Neutrophil (primary cell): Measurements from ENCODE around the gene TP73.

ENCODE experiments used
- H3K27ac ChIP-seq: fragments of 200-600 bp; sonication (generic); 2 replicates; pipeline ENCODE4 v1.5.1; 2016; ENCODE audit warnings: mild to moderate bottlenecking, moderate library complexity
- H3K27me3 ChIP-seq: fragments of 200-600 bp; sonication (generic); 2 replicates; pipeline ENCODE4 v1.6.0; 2016; ENCODE audit warnings: mild to moderate bottlenecking
- H3K36me3 ChIP-seq: fragments of 200-600 bp; sonication (generic); 2 replicates; pipeline ENCODE4 v1.5.1; 2017
- H3K4me1 ChIP-seq, 2 experiments: fragments of 200-600 bp in 1 of 2; sonication (generic) in 1 of 2; 1 replicate in 1 of 2; 2 replicates in 1 of 2; pipeline versions ENCODE4 v1.5.1 to v1.6.1; 2013 to 2016; ENCODE audit warnings: low read depth in 1 of 2, low read length in 1 of 2, mild to moderate bottlenecking in 1 of 2, moderate library complexity in 1 of 2; ENCODE audit not compliant: control insufficient read depth in 1 of 2, insufficient read depth in 1 of 2
- H3K4me3 ChIP-seq, 2 experiments: fragments of 200-600 bp in 1 of 2; sonication (generic) in 1 of 2; 1 replicate in 1 of 2; 2 replicates in 1 of 2; pipeline ENCODE4 v1.5.1; 2013 to 2016; ENCODE audit warnings: low read depth in 1 of 2, low read length in 1 of 2, mild to moderate bottlenecking in 1 of 2, moderate library complexity in 1 of 2
- H3K9me3 ChIP-seq: fragments of 200-600 bp; sonication (generic); 2 replicates; pipeline ENCODE4 v1.5.1; 2016
- TF ChIP-seq, protein P1 (sequence below): fragments of 200-600 bp; sonication (generic); IDR thresholded peaks from 2 replicates; pipeline ENCODE4 v1.5.1; 2016; ENCODE audit warnings: antibody characterized with exemption

TP73 gene

DNA sequence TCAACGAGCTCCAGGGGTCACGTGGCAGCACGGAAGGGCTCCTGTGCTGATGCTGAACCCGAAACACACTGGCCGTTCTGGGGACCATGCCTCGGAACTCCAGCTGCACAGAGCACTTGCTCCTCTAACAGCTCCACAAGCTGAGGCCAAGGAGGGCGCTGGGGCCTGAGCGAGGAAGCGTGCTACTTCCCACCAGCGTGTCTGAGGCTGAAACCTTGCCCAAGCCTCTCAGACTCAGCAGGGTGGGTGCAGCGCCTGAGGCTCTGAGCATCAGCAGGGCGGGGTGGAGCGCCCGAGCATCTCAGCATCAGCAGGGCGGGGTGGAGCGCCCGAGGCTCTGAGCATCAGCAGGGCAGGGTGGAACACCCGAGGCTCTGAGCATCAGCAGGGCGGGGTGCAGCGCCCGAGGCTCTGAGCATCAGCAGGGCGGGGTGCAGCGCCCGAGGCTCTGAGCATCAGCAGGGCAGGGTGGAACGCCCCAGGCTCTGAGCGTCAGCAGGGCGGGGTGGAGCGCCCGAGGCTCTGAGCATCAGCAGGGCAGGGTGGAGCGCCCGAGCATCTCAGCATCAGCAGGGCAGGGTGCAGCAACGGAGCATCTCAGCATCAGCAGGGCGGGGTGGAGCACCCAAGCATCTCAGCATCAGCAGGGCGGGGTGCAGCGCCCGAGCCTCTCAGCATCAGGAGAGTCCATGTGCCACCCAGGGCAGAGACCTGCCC, 12.0 kb upstream of the TP73 start:
- no peak overlapping the region for H3K27ac ChIP-seq
- no peaks in the 10 kb centered on the region for H3K9me3 ChIP-seq
- TF ChIP-seq, protein P1, sequence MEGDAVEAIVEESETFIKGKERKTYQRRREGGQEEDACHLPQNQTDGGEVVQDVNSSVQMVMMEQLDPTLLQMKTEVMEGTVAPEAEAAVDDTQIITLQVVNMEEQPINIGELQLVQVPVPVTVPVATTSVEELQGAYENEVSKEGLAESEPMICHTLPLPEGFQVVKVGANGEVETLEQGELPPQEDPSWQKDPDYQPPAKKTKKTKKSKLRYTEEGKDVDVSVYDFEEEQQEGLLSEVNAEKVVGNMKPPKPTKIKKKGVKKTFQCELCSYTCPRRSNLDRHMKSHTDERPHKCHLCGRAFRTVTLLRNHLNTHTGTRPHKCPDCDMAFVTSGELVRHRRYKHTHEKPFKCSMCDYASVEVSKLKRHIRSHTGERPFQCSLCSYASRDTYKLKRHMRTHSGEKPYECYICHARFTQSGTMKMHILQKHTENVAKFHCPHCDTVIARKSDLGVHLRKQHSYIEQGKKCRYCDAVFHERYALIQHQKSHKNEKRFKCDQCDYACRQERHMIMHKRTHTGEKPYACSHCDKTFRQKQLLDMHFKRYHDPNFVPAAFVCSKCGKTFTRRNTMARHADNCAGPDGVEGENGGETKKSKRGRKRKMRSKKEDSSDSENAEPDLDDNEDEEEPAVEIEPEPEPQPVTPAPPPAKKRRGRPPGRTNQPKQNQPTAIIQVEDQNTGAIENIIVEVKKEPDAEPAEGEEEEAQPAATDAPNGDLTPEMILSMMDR, result no peak
- H3K4me1 ChIP-seq, result no peaks in the 10 kb centered on the region
- H3K4me3 ChIP-seq, result no peak overlapping the region
- H3K27me3 ChIP-seq, result no peaks in the 10 kb centered on the region
- peaks cover 92% of the 10 kb centered on the region for H3K36me3 ChIP-seq

DNA sequence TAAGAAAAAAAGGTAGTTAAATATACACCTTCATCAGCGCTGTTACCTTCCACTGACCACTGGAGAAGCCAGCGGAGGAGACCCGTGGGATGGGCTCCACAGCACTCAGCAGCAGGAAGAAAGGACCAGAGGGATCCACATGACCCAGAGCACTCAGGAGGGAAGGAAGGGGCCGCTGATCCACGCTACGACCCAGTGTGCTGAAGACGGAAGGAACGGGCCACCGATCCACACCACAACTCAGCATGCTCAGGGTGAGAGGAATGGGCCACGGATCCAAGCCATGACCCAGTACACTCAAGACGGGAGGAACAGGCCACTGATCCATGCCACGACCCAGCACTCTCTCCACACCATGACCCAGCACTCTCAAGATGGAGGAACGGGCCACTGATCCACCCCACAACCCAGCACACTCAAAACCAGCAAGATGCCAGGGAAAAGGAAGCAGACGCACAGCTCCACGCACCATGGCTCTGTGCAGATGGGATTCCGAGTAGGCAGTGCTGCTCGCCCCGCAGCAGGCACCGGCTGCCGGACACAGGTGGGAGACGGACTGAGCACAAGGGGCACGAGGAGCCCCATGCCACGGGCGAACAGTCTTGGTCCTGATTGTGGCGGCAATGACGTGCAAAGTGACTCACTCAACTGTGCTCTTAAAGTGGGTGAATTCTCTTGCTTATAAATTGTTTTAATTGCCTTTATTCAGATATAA, 11.1 kb upstream of the TP73 start:
- Histone ChIP-seq H3K36me3 (peaks cover 92% of the 10 kb centered on the region), H3K27ac (no peak overlapping the region)

DNA sequence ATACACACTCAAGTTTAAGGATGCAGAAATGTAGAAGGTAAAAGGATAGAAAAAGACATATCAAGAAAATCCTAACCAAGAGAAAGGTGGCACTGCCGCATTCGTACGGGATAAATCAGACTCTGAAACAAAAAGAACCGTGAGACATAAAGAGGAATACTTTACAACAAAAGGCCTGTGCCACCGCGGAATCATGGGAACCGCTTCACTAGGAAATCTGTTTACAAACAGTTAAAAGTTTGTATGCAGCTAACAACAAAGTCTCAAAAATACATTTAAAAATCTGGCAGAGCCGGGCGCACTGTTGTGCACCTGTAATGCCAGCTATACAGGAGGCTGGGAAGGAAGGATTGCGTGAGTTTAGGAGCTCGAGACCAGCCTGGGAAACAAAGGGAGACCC, 10.5 kb upstream of the TP73 start:
- Histone ChIP-seq H3K9me3 (no peaks in the 10 kb centered on the region), H3K4me1 (peaks cover 10 to 12% of the 10 kb centered on the region in 2 experiments), H3K36me3 (peaks cover 92% of the 10 kb centered on the region), H3K4me3 (no peak overlapping the region), H3K27me3 (no peaks in the 10 kb centered on the region), H3K27ac (no peak overlapping the region)
- TF ChIP-seq, protein P1, result no peak

More for the DNA sequence above, 11.1 kb upstream of the TP73 start:
- Histone ChIP-seq H3K4me1 (peaks cover 4 to 6% of the 10 kb centered on the region in 2 experiments), H3K27me3 (no peaks in the 10 kb centered on the region), H3K4me3 (no peak overlapping the region), H3K9me3 (no peaks in the 10 kb centered on the region)
- TF ChIP-seq, protein P1, result no peak

DNA sequence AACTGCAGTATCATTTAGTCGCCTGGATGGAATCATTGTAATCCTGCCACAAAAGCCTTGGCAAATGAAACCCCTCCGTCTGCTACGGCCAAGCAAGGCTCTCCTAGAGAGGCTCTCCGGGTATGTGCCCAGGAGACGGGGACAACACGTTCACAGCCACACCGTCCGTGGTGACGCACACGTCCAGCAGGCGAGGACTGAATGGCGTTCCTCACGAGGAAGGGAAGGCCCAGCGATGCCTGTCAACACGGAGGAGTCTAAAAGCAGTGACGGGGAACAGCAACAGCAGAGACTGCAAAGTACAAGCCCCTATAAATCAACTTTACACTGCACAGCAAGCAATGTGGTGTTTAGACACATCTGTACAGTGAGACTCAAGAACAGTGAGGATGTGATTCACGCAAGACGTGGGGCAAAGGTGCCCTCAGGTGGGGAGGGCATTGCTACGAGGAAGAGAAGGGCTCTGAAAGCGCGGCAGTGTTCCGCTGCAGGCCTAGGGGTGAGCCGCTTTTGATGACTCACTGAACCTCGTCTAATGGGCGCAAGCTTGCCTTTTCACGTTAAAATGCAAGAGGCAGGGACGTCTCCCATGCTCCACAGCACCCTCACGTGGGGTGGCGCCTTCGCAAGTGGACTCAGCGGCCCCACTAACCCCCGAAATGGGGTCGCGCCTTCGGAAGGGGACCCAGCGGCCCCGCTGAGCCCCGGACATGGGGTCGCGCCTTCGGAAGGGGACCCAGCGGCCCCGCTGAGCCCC, 9.2 kb upstream of the TP73 start:
- Histone ChIP-seq H3K27ac (no peak overlapping the region), H3K36me3 (peaks cover 81% of the 10 kb centered on the region), H3K27me3 (no peaks in the 10 kb centered on the region), H3K4me3 (no peak overlapping the region), H3K4me1 (peaks cover 22 to 25% of the 10 kb centered on the region in 2 experiments), H3K9me3 (no peaks in the 10 kb centered on the region)
- TF ChIP-seq, protein P1, result no peak

DNA sequence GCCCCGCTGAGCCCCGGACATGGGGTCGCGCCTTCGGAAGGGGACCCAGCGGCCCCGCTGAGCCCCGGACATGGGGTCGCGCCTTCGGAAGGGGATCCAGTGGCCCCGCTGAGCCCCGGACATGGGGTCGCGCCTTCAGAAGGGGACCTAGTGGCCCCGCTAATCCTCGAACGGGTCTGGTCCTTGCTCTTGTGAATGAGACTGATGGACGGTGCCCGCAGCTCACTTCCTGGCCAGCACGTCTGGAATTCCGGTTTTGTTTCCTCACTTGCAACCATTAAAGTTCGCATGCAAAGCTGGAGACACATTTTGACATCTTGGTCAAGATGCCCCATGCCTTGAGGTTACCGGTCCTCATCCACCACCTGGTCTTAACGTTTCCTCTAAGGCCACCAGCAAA, 8.0 kb upstream of the TP73 start:
- no peaks in the 10 kb centered on the region for H3K9me3 ChIP-seq
- H3K4me3 ChIP-seq, result no peak overlapping the region
- no peak overlapping the region for H3K27ac ChIP-seq
- TF ChIP-seq, protein P1, result no peak
- peaks cover 34 to 37% of the 10 kb centered on the region in 2 experiments for H3K4me1 ChIP-seq
- no peaks in the 10 kb centered on the region for H3K27me3 ChIP-seq
- peaks cover 69% of the 10 kb centered on the region for H3K36me3 ChIP-seq
